Central memory CD8-positive, alpha-beta T cell (primary cell): ENCODE results near the gene MACF1.

ENCODE experiments used
- ATAC-seq: fragments of 150-1000 bp; cut with Tn5 transposase; replicated peaks from 2 replicates; pipeline ENCODE4 v1.10.0; 2022; ENCODE audit warnings: mild to moderate bottlenecking, moderate FRiP score, moderate number of reproducible peaks; ENCODE audit not compliant: poor library complexity, severe bottlenecking; ENCODE audit errors: extremely low read depth
- DNase-seq, 2 donors: peaks; one replicate each; pipeline ENCODE4 v3.0.0; 2021; ENCODE audit warnings: low spot score in 2 of 2
- H3K27ac Mint-ChIP-seq: one replicate; pipeline ENCODE4 v1.8.0; 2022; ENCODE audit warnings: low read depth, mild to moderate bottlenecking, moderate library complexity, mixed read lengths
- H3K27me3 Mint-ChIP-seq: one replicate; pipeline ENCODE4 v1.8.0; 2022; ENCODE audit warnings: mixed read lengths
- H3K36me3 Mint-ChIP-seq: one replicate; pipeline ENCODE4 v1.8.0; 2022; ENCODE audit warnings: mild to moderate bottlenecking, moderate library complexity, mixed read lengths; ENCODE audit not compliant: insufficient read depth
- H3K4me1 Mint-ChIP-seq: one replicate; pipeline ENCODE4 v1.8.0; 2022; ENCODE audit warnings: mixed read lengths
- H3K4me3 Mint-ChIP-seq: one replicate; pipeline ENCODE4 v1.8.0; 2022; ENCODE audit warnings: mild to moderate bottlenecking, moderate library complexity, mixed read lengths
- H3K9me3 Mint-ChIP-seq: one replicate; pipeline ENCODE4 v1.8.0; 2022; ENCODE audit warnings: mixed read lengths

The MACF1 gene

DNA sequence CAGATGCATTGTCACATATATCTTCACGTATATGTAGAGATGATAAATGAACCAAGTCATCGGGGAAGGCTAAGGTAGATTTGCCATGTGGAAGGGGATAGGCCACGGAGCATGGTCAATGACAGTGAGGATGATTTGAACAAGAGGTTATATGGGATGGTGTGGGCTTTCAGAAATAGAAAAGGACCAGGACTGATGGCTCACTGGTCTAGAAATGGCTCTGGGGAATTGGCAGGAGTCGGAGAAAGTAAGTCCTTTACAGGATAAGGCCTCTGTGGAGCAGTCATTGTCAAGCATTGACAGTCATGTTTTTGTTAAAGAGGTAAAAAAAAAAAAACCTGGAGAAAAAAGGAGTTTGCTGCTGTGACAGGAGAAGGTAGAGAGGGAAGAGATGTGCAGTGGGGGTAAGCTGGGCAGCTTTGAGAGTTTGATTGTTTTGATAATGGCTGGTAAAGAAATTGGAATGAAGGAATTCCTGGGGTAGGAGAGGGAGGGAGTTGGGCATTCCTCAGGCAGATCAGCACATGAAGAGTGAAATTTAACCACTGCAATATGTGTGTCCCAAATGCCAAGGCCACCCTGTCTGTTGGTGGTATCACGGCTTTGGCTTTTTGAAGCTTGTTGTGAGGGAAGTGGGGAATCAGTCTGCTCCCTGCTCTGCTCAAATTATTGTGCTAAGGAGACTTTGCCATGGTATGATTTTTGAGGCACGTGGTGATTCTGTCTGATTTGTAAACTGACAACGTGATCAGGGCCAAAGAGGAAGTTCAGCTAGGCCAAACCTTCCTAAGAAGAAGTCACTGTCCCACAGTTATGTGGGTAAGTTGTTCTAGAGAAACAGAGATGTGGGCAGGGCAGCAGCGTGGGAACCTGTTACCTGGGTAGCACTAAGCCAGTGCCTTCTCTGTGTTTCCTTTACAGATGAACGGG is 26.0 kb downstream of the MACF1 start:
- ATAC-seq (peak; percentile 73), DNase-seq (no peak)
- Mint-ChIP-seq H3K9me3 (no peaks in the 10 kb centered on the region), H3K4me3 (peak overlapping the region; percentile 35), H3K36me3 (peaks cover 28% of the 10 kb centered on the region), H3K4me1 (peaks cover 62% of the 10 kb centered on the region), H3K27me3 (no peaks in the 10 kb centered on the region), H3K27ac (peak overlapping the region; percentile 75)

DNA sequence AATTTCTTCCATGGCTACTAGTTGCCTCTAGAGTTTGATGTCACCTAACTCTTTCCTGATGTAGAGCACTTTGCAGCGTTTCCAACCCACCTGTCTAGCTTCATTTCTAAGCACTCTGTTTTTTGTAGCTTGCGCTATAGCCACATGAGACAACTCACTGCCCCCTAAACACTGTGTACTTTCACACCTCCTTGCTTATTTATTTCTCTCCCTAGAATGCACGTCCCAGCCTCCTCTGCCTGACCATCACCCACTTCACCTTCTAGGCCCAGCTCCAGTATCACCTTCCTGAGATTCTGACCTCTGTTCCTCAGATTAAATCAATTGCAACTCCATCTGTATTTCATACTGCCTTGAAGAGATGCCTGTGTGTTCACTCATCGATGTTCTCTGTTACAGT is 32.5 kb downstream of the MACF1 start:
- Mint-ChIP-seq H3K9me3 (no peaks in the 10 kb centered on the region), H3K4me3 (no peak overlapping the region), H3K27me3 (no peaks in the 10 kb centered on the region), H3K36me3 (peaks cover 39% of the 10 kb centered on the region), H3K27ac (peak overlapping the region; percentile 67), H3K4me1 (peaks cover 60% of the 10 kb centered on the region)
- no peak for ATAC-seq
- no peak for DNase-seq

DNA sequence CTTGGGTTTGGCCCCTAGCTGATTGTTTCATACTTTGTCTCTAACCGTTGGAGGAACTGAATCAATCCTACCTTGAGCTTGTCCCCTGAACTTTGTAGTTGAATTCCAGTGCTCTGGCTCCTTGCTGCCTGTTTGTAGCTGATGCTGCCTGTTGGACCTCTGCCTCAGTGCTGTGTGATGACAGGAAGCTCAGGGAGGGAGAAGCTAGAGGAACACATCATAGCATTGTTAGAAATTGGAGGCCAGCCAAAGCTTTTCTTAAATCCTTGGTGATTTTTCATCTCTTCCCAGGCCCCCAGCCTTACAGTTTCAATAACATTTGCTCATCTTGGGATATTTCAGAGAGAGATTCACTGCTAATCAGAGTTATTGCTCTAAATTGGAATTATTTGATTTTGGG is 34.0 kb downstream of the MACF1 start:
- ATAC-seq (no peak), DNase-seq (no peak)
- Mint-ChIP-seq H3K27me3 (no peaks in the 10 kb centered on the region), H3K9me3 (no peaks in the 10 kb centered on the region), H3K4me1 (peaks cover 56% of the 10 kb centered on the region), H3K27ac (peak overlapping the region; percentile 18), H3K4me3 (no peak overlapping the region), H3K36me3 (peaks cover 31% of the 10 kb centered on the region)

DNA sequence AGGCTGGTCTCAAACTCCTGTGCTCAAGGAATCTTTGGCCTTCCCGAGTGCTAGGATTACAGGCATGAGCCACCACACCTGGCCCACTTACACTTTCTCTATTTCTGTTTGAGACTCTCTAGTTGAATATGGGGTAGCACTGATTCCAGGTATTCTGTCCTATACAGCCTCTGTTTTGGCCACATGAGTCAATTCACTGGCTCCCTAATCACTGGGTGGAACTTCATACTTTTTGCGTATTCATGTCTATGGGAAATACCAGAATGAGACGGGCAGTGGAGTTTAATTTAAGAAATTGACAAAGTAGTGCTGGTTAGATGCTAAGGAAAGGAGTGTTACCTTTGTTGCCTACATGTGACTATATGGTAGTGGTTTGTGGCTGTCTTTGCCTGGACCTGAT is 35.5 kb downstream of the MACF1 start:
- Mint-ChIP-seq H3K4me3 (no peak overlapping the region), H3K36me3 (peaks cover 30% of the 10 kb centered on the region), H3K9me3 (no peaks in the 10 kb centered on the region), H3K4me1 (peaks cover 57% of the 10 kb centered on the region), H3K27ac (peak overlapping the region; percentile 76), H3K27me3 (no peaks in the 10 kb centered on the region)
- ATAC-seq (no peak), DNase-seq (no peak)

DNA sequence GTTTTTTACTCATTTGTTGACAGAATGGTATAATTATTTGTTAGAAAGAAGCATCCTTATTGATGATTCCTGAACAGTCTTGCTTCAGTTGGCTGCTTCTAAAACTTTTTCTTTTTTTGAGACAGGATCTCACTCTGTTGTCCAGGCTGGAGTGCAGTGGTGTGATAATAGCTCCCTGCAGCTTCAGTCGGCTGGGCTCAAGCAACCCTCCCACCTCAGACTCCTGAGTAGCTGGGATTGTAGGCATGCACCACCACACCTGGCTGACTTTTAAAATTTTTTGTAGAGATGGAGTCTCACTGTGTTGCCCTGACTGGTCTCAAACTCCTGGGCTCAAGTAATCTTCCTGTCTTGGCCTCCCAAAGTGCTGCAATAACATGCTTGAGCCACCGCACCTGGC is 38.8 kb downstream of the MACF1 start:
- no peak overlapping the region for H3K27ac Mint-ChIP-seq
- peaks cover 35% of the 10 kb centered on the region for H3K36me3 Mint-ChIP-seq
- H3K4me3 Mint-ChIP-seq = no peak overlapping the region
- ATAC-seq (no peak), DNase-seq (no peak)
- no peaks in the 10 kb centered on the region for H3K9me3 Mint-ChIP-seq
- H3K27me3 Mint-ChIP-seq = no peaks in the 10 kb centered on the region
- peaks cover 50% of the 10 kb centered on the region for H3K4me1 Mint-ChIP-seq

DNA sequence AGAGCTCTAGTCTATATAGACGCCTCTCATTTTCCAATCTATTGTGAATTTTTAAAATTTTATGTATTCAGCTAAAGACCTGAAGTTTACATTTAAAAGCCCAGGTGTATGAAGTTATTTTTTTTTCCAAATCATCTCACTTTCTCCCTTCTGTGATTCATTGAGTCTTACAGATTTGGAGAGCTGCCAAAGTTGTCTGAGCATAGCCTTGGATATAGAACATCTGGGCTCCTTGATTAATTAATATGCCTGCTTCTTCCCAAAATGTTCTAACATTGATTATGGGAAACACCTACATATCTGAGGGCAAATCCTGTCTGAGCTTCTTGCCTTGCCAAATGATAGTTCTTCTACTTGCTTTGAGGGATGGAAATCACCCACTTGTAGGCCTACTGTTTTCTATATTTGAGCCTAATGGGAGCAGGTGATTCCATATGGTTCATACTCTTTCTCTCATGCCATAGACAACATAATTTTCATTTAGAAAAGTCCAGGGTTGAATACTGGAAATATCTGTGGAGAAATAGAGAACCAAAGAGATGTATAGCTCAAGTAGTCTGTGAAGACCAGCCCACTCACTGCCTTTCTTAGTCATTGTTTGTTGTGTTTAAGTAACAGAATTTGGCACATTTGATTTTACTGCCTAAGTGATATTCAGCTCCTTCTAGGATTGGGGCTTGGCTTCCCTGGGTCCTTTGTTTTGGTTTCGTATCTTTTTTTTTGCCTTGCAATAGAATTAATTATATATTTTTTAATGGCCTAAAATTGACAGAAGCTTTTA is 46.2 kb downstream of the MACF1 start:
- DNase-seq (no peak), ATAC-seq (no peak)
- no peak overlapping the region for H3K27ac Mint-ChIP-seq
- H3K36me3 Mint-ChIP-seq = peaks cover 52% of the 10 kb centered on the region
- H3K4me1 Mint-ChIP-seq = peaks cover 28% of the 10 kb centered on the region
- H3K27me3 Mint-ChIP-seq = no peaks in the 10 kb centered on the region
- no peaks in the 10 kb centered on the region for H3K9me3 Mint-ChIP-seq
- no peak overlapping the region for H3K4me3 Mint-ChIP-seq

DNA sequence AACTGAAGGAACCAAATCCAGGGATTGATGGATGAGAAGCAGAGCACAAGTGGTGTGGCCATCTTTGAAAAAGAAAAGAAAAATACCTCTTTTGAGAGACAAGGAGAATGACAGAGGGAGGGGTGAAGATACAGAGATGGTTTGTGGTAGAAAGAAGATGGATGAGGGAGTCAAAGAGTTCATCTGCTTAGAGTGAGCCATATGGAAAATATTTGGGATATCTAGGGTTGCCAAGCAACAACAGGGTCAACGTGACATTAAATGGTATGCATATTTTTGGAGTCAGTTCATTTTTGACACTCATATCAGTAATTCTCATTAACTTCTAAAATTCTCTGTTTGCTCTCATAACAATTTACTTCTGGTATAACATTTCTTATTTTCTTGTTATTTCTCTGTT is 50.7 kb downstream of the MACF1 start:
- Mint-ChIP-seq H3K27ac (no peak overlapping the region), H3K36me3 (peaks cover 38% of the 10 kb centered on the region), H3K9me3 (no peaks in the 10 kb centered on the region), H3K27me3 (no peaks in the 10 kb centered on the region), H3K4me1 (peaks cover 10% of the 10 kb centered on the region), H3K4me3 (no peak overlapping the region)
- no peak for ATAC-seq
- DNase-seq = no peak

DNA sequence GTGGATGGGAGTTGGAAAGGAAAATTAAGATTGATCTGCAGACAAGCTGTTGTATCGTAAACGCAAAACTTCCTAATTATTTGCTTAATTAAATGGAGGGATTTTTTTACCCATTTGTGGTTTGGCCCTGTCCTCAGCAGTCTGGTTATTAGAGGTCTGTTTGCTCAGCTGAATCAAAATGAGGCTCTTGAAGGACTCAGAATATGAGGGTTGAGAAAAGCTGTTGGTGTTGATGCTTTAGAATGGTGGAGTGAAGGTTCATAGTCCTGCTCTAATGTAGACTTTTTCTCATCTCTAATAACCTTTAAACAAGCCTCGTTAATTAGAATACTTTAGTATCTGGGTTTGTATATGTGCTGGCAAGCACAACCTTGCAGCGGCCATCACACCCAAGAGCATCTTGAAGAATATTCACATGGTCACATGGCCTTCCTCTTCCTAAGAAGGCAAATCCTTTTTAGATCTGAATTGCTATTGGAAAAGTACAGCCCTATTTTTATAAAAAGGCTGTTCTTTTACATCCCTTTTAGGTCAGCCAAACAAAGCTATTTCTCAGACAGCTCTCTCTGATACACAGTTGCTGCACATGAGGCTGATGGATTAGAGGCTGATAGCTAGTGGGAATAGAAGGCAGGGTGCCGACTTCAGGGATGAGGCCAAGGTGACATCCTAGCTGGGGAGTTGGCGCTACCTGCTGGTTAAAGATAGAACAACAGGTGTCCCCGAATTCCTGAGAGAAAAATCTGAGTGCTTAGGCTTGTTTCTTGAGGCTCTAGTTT is 53.8 kb downstream of the MACF1 start:
- no peaks in the 10 kb centered on the region for H3K27me3 Mint-ChIP-seq
- no peak overlapping the region for H3K27ac Mint-ChIP-seq
- no peak for ATAC-seq
- H3K36me3 Mint-ChIP-seq = peaks cover 29% of the 10 kb centered on the region
- H3K4me3 Mint-ChIP-seq = no peak overlapping the region
- peaks cover 29% of the 10 kb centered on the region for H3K4me1 Mint-ChIP-seq
- H3K9me3 Mint-ChIP-seq = no peaks in the 10 kb centered on the region
- DNase-seq = peak; percentile 41 to 54

DNA sequence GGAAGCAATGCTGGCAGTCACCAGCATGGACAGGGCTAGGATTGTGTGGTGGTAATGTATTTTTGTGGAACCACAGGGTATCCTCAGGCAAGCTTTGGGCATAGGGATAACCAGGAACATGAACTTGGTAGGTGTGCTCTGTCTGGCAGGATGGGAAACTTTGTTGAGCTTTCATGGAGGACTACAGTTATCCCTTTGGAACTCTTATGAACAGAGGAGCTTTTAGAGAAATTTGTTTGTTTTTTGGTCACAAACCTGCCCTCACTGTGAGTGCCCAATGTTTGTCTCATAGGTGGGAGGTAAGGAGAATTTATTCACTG is 54.4 kb downstream of the MACF1 start:
- DNase-seq (no peak), ATAC-seq (no peak)
- Mint-ChIP-seq H3K4me3 (no peak overlapping the region), H3K27me3 (no peaks in the 10 kb centered on the region), H3K36me3 (peaks cover 27% of the 10 kb centered on the region), H3K9me3 (no peaks in the 10 kb centered on the region), H3K27ac (no peak overlapping the region), H3K4me1 (peaks cover 33% of the 10 kb centered on the region)

DNA sequence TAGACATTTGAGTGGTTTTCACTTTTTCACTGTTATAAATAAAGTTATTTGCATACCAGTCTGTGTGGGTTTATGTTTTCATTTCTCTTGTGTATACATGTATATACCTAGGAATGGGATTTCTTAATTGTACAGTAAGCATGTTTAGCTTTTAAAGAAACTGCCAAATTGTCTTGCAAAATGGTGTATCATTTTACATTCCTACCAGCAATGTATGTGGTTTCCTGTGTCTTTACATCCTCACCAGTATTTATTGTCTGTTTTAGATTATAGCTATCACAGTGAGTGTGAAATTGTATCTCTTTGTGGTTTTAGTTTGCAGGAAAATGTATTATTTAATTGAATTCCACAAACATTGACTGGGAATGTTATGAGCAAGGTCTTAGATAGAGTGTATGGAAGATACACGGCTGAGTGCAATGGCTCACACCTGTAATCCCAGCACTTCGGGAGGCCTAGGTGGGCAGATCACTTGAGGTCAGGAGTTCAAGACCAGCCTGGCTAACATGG is 57.3 kb downstream of the MACF1 start:
- H3K27me3 Mint-ChIP-seq = no peaks in the 10 kb centered on the region
- H3K4me1 Mint-ChIP-seq = peaks cover 52% of the 10 kb centered on the region
- H3K4me3 Mint-ChIP-seq = no peak overlapping the region
- peak overlapping the region; percentile 39 for H3K27ac Mint-ChIP-seq
- H3K36me3 Mint-ChIP-seq = peaks cover 27% of the 10 kb centered on the region
- ATAC-seq = no peak
- DNase-seq = no peak
- H3K9me3 Mint-ChIP-seq = no peaks in the 10 kb centered on the region

DNA sequence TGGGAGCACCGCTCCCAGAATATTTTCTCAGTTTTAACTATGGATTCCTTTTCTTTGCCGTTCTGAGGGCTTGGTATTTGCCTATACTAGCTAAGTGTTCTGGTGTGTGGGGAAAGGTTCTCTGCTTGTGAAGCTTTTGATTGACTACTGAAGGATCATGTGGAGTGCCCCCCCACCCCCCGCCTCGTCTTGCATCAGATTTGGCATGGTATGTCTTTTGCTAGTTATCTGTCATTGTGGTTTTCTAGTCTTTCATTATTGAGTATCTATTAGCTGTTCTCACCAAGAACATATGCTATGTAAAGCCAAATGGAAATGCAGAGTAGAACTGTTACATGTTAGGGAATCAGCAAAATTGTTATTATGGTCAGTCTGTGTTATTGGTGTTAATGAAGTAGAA is 58.3 kb downstream of the MACF1 start:
- no peak for ATAC-seq
- Mint-ChIP-seq H3K27ac (peak overlapping the region; percentile 39), H3K4me1 (peaks cover 55% of the 10 kb centered on the region), H3K9me3 (no peaks in the 10 kb centered on the region), H3K4me3 (no peak overlapping the region), H3K36me3 (peaks cover 22% of the 10 kb centered on the region), H3K27me3 (no peaks in the 10 kb centered on the region)
- no peak for DNase-seq

DNA sequence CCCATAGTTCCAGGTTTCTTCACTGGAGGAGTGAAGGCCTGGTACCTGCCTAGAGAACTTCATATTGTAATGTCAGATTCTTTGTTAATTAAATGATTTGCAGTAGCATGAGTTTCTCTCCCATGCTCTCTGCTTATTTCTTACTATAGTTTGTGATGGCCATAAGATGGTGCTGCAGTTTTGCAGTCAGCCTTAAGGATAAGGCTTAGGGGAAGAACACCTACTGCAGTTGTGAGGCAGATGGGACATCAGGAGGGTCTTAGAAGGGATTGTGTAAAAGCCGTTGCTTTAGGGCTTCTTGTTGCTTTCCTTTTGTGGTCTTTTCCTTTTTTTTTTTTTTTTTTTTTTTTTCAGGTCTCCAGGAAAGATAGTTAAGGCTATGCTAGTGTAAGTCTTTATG is 61.8 kb downstream of the MACF1 start:
- ATAC-seq (no peak), DNase-seq (no peak)
- Mint-ChIP-seq H3K4me3 (no peak overlapping the region), H3K36me3 (peaks cover 16% of the 10 kb centered on the region), H3K27me3 (no peaks in the 10 kb centered on the region), H3K4me1 (peaks cover 81% of the 10 kb centered on the region), H3K27ac (no peak overlapping the region), H3K9me3 (no peaks in the 10 kb centered on the region)
